GM12874 (cell line): Measurements from ENCODE around the gene TAF4B.

Experiments
- CTCF ChIP-seq: IDR thresholded peaks from 2 replicates; pipeline ENCODE4 v1.5.1; 2011; ENCODE audit warnings: low read depth, mild to moderate bottlenecking, control low read depth, low read length, moderate library complexity; ENCODE audit not compliant: insufficient read depth

The TAF4B gene

DNA sequence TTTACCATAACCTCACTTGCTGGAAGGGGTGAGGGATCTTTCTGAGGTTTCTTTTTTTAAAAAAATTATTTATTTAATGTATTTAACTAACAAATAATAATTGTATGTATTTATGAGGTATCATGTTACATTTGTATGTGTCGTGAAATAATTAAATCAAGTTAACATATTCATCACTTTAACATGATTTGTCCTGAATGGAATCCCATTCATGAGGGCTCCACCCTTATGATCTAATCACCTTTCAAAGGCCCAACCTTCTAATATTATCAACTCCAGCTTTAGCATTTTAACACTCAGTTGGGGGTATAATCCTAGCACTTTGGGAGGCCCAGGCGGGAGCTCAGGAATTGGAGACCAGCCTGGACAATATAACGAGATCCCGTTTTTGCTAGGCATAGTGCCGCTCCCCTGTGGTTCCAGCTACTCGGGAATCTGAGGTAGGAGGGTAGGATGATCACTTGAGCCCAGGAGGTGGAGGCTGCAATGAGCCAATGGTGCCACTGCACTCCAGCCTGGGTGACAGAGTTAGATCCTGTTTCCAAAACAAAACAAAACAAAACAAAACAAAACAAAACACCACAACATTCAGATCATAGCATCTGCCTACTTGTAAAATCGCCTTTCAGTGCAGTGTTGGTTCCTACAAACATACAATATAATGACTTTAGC, 1.1 kb upstream of the TAF4B start:
- no peak for TF ChIP-seq CTCF

DNA sequence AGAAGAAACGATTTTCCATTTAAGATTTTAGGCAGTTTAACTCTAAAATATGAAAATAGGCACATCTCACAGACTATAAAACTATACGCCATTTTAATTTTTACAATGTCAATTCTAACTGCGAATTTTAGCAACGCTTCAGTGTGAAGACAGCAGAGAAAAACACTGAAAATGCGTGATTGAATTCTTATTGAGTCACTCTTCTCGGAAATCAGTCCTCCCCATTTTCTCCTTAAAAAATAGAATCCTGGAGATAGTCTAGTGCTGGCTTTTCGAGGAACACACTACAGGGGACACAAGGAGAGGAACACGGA, 373 bp upstream of the TAF4B start:
- no peak for TF ChIP-seq CTCF

GRCh38 chr18:26227051-26227670, 916 bp downstream of the TAF4B start:
- TF ChIP-seq CTCF = no peak

DNA sequence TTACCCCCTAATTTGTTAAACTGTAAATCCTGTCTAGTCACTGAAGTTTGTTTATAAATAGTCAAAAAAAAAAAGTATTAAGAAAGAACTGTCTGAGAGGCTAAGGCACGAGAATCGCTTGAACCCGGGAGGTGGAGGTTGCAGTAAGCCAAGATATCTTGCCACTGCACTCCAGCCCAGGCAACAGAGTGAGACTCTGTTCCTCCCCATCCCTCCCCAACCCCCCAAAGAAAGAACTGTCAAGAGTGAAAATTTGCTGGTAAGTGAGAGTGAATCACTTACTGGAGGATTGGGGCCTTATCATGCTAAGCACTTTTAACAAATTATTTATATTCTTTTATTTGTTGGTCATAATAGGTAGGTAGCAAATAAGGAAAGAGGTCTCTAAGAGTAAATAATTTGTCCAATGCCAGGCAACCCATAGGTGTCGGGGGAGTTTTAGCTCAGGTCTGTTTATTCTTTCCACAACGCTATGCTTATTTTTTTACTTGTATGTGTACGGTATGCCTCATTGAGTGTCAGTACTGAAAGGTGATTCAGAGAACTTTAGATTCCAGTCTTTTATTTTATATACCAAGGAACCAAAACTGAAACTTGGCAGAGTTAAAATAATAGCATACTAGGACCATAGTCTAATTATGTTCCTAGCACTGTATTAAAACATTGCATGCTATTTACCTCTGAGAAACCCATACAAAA, 2.5 kb downstream of the TAF4B start:
- TF ChIP-seq CTCF = no peak

DNA sequence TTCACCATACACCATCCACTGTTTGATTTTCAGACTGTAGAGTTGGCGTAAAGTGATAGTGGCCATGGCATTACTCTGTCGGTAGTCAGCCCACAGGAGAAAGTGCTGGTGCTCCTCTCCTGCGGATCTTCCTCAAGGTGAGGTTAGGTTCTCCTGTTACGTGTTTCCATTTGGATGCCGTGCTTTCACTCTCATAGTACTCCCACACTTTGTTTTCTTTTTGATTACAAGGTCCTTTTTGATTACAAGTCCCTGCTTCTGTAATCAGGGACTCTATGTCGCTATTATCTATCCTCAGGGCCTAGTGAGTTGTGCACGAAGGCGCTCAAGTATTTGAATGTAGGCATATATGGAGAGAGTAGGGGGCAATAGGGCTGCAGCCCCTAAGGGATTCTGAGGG, 4.3 kb downstream of the TAF4B start:
- TF ChIP-seq CTCF = no peak

DNA sequence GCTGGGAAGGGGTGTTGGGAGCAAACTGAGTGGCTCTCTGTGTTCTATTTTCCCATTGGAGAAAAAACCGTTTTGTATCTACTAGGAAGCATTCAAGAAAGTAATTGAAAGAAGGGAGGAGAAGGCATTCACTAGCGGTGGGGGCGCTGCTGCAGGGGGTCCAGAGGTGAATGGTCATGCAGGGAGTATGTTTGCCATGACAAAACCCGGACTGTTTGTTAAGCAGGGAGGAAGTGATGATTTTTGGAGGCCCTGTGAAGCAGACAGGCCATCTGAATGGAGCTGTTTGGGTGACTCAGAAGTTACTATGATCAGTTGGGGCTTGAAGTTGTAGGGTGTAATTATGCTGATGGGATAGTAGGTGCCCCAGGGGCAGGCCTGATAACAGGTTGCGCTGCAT, 7.0 kb downstream of the TAF4B start:
- no peak for TF ChIP-seq CTCF

DNA sequence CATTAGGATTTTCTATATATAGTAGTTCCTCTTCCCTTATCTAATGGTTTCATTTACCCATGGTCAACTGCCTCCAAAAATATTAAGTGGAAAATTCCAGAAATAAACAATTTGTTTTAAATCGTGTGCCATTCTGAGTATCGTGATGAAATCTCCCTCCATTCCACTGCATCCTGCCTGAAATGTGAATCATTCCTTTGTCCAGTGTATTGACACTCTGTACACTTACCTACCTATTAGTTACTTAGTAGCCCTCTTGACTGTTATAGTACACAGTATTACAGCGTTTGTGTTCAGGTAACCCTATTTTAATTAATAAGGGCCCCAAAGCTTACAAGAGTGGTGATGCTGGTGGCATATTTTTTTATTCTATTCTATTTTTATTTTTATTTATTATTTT, 26.2 kb downstream of the TAF4B start:
- TF ChIP-seq CTCF = no peak
